ENCODE results near the gene KITLG. TPM values are rescaled to one million over a fixed set of nuclear protein-coding genes. Genes with fewer than 3 reads are reported as not detected.

KITLG gene
- total RNA-seq, 1 donor from 2014 or later = 28.3 TPM

DNA sequence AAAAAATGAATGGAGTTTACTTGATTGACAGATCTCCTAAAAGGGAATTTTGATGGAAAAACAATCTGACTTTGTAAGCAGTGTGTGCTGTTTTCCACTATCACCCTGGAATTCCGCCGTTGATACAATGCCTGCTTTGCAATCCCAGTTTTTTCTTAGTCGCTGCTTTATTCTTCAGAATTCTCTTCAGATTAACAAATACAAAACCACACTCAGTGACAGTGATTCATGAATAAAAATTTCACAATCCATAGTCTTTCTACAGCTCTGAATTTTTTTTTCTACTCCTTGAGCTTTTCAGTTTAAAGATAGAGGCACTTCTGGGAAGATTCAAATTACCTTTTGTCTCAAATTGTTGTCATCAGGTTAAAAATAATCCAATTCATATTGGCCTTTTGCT lies 44.6 kb upstream of the KITLG start:
- no peaks in the 10 kb centered on the region for H3K36me3 Mint-ChIP-seq (ENCODE audit: low read depth, unreplicated experiment)
- no peaks in the 10 kb centered on the region for H3K9me3 Mint-ChIP-seq (ENCODE audit: unreplicated experiment)
- DNase-seq (ENCODE audit: low spot score) = no peak
- no peak overlapping the region for H3K4me3 Mint-ChIP-seq (ENCODE audit: unreplicated experiment)
- H3K4me1 Mint-ChIP-seq (ENCODE audit: unreplicated experiment) = peaks cover 3% of the 10 kb centered on the region
- H3K27me3 Mint-ChIP-seq (ENCODE audit: unreplicated experiment) = no peaks in the 10 kb centered on the region
- no peak overlapping the region for H3K27ac Mint-ChIP-seq (ENCODE audit: unreplicated experiment)
- TF ChIP-seq, protein P1, sequence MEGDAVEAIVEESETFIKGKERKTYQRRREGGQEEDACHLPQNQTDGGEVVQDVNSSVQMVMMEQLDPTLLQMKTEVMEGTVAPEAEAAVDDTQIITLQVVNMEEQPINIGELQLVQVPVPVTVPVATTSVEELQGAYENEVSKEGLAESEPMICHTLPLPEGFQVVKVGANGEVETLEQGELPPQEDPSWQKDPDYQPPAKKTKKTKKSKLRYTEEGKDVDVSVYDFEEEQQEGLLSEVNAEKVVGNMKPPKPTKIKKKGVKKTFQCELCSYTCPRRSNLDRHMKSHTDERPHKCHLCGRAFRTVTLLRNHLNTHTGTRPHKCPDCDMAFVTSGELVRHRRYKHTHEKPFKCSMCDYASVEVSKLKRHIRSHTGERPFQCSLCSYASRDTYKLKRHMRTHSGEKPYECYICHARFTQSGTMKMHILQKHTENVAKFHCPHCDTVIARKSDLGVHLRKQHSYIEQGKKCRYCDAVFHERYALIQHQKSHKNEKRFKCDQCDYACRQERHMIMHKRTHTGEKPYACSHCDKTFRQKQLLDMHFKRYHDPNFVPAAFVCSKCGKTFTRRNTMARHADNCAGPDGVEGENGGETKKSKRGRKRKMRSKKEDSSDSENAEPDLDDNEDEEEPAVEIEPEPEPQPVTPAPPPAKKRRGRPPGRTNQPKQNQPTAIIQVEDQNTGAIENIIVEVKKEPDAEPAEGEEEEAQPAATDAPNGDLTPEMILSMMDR (IDR thresholded peaks at IDR 0.05; ENCODE audit: unreplicated experiment) = no peak

GRCh38 chr12:88623777-88624548 lies 43.7 kb upstream of the KITLG start:
- H3K9me3 Mint-ChIP-seq (ENCODE audit: unreplicated experiment) = no peaks in the 10 kb centered on the region
- TF ChIP-seq, protein P1 (IDR thresholded peaks at IDR 0.05; ENCODE audit: unreplicated experiment) = no peak
- H3K27me3 Mint-ChIP-seq (ENCODE audit: unreplicated experiment) = no peaks in the 10 kb centered on the region
- H3K4me1 Mint-ChIP-seq (ENCODE audit: unreplicated experiment) = peaks cover 3% of the 10 kb centered on the region
- DNase-seq (ENCODE audit: low spot score) = no peak
- H3K4me3 Mint-ChIP-seq (ENCODE audit: unreplicated experiment) = no peak overlapping the region
- no peaks in the 10 kb centered on the region for H3K36me3 Mint-ChIP-seq (ENCODE audit: low read depth, unreplicated experiment)
- H3K27ac Mint-ChIP-seq (ENCODE audit: unreplicated experiment) = no peak overlapping the region

DNA sequence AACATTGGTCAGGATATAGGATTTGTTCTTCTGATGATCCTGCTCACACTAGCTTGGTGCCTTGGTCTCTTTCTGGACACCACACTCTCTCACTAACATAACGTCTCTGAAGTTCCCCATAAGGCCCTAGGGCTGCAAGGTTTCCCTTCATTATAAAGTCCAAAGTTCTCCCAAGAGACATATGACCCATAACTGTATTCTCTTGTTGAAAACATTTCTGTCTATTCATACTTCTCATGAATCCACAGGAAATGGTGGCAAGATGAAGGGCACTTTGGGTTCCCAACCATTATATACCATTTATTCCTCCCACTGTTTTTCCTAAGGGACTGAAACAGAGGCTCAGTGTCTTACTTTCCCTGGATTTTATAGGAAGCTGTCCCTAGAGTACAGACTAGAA lies 37.1 kb upstream of the KITLG start:
- Mint-ChIP-seq H3K27ac (ENCODE audit: unreplicated experiment) (no peak overlapping the region), H3K4me1 (ENCODE audit: unreplicated experiment) (no peaks in the 10 kb centered on the region)

GRCh38 chr12:88615490-88615889 lies 35.2 kb upstream of the KITLG start:
- Mint-ChIP-seq H3K27ac (ENCODE audit: unreplicated experiment) (no peak overlapping the region), H3K4me3 (ENCODE audit: unreplicated experiment) (no peak overlapping the region), H3K27me3 (ENCODE audit: unreplicated experiment) (no peaks in the 10 kb centered on the region), H3K4me1 (ENCODE audit: unreplicated experiment) (no peaks in the 10 kb centered on the region), H3K36me3 (ENCODE audit: low read depth, unreplicated experiment) (no peaks in the 10 kb centered on the region), H3K9me3 (ENCODE audit: unreplicated experiment) (no peaks in the 10 kb centered on the region)
- no peak for DNase-seq (ENCODE audit: low spot score)
- TF ChIP-seq, protein P1 (IDR thresholded peaks at IDR 0.05; ENCODE audit: unreplicated experiment) = no peak

More for the DNA sequence above, 37.1 kb upstream of the KITLG start:
- no peaks in the 10 kb centered on the region for H3K36me3 Mint-ChIP-seq (ENCODE audit: low read depth, unreplicated experiment)
- no peak overlapping the region for H3K4me3 Mint-ChIP-seq (ENCODE audit: unreplicated experiment)
- DNase-seq (ENCODE audit: low spot score) = no peak
- H3K9me3 Mint-ChIP-seq (ENCODE audit: unreplicated experiment) = no peaks in the 10 kb centered on the region
- TF ChIP-seq, protein P1 (IDR thresholded peaks at IDR 0.05; ENCODE audit: unreplicated experiment) = no peak
- no peaks in the 10 kb centered on the region for H3K27me3 Mint-ChIP-seq (ENCODE audit: unreplicated experiment)

GRCh38 chr12:88604646-88605045 lies 24.4 kb upstream of the KITLG start:
- H3K4me1 Mint-ChIP-seq (ENCODE audit: unreplicated experiment) = no peaks in the 10 kb centered on the region
- TF ChIP-seq, protein P1 (IDR thresholded peaks at IDR 0.05; ENCODE audit: unreplicated experiment) = no peak
- peaks cover 2% of the 10 kb centered on the region for H3K27me3 Mint-ChIP-seq (ENCODE audit: unreplicated experiment)
- H3K4me3 Mint-ChIP-seq (ENCODE audit: unreplicated experiment) = no peak overlapping the region
- DNase-seq (ENCODE audit: low spot score) = no peak
- H3K9me3 Mint-ChIP-seq (ENCODE audit: unreplicated experiment) = no peaks in the 10 kb centered on the region
- no peak overlapping the region for H3K27ac Mint-ChIP-seq (ENCODE audit: unreplicated experiment)
- no peaks in the 10 kb centered on the region for H3K36me3 Mint-ChIP-seq (ENCODE audit: low read depth, unreplicated experiment)
